A549 (cell line): ENCODE data around the gene CXCR4. TPM values are rescaled to one million over a fixed set of nuclear protein-coding genes. Genes with fewer than 3 reads are reported as not detected.
"Not testable (repeated sequence)": the region's sequence is repeated elsewhere in the genome, so short reads cannot be mapped to it uniquely, and the experiment has no call there.

ENCODE experiments used
- ATAC-seq, 2 experiments: fragments of 200-7000 bp in 1 of 2; fragments of >200 bp in 1 of 2; cut with Nextera tagmentation in 1 of 2; cut with Tn5 transposase in 1 of 2; 3 replicates each; pipeline versions ENCODE4 v1.8.0 to v1.9.1; 2018 to 2020; ENCODE audit warnings: mild to moderate bottlenecking in 1 of 2, moderate library complexity in 1 of 2
- CTCF ChIA-PET: fragments of 300-600 bp; sonication (Branson Sonifier 250); formaldehyde crosslinking; extraction: SDS; loops from one replicate; lab custom pipeline; 2021; ENCODE audit warnings: antibody characterized with exemption, inconsistent platforms; lab: Yijun Ruan, JAX
- POLR2A ChIA-PET: fragments of 350-600 bp; formaldehyde crosslinking; extraction: SDS; loops from one replicate; lab custom pipeline; 2021; ENCODE audit warnings: antibody characterized with exemption, inconsistent platforms; lab: Yijun Ruan, JAX
- DNase-seq, 2 experiments: peaks; one replicate each; pipeline versions ENCODE4 v3.0.0 to v3.0.0-alpha.2; 2011 to 2016; ENCODE audit warnings: low read depth in 1 of 2, low spot score in 1 of 2
- FAIRE-seq: peaks from 2 replicates; lab custom pipeline; 2011; peaks lifted over from hg19 to GRCh38; lab: Jason Lieb, UNC
- H3K27ac ChIP-seq, 2 experiments: fragments of >200 bp; sonication (Bioruptor Twin); formaldehyde crosslinking; 3 replicates each; pipeline ENCODE4 v1.5.1; 2016 to 2017
- H3K4me1 ChIP-seq: fragments of >200 bp; sonication (Bioruptor Twin); formaldehyde crosslinking; 3 replicates; pipeline ENCODE4 v1.6.1; 2016
- H3K4me2 ChIP-seq: fragments of >200 bp; sonication (Bioruptor Twin); formaldehyde crosslinking; 3 replicates; pipeline ENCODE4 v1.6.1; 2016
- H3K4me3 ChIP-seq: fragments of >200 bp; sonication (Bioruptor Twin); formaldehyde crosslinking; 3 replicates; pipeline ENCODE4 v1.5.1; 2016
- H3K9me3 ChIP-seq: fragments of >200 bp; sonication (Bioruptor Twin); formaldehyde crosslinking; 3 replicates; pipeline ENCODE4 v1.6.1; 2016
- CBX8 ChIP-seq: fragments of 200-600 bp; sonication (generic); IDR thresholded peaks from 2 replicates; pipeline ENCODE4 v1.6.1; 2016
- CEBPB ChIP-seq, 2 experiments: fragments of >200 bp in 1 of 2; sonication (Bioruptor Twin) in 1 of 2; formaldehyde crosslinking in 1 of 2; IDR thresholded peaks; 2 replicates each; pipeline ENCODE4 v1.6.1; 2012 to 2016
- CHD4 ChIP-seq: fragments of 200-600 bp; sonication (generic); IDR thresholded peaks from 2 replicates; pipeline ENCODE4 v1.6.1; 2016; ENCODE audit warnings: antibody characterized with exemption, mild to moderate bottlenecking, borderline replicate concordance
- EHF ChIP-seq: fragments of 250-450 bp; sonication (Bioruptor Pico); IDR thresholded peaks from 2 replicates; pipeline ENCODE4 v1.5.0; 2020; ENCODE audit warnings: mild to moderate bottlenecking
- FOSB ChIP-seq: fragments of 250-450 bp; sonication (Bioruptor Pico); IDR thresholded peaks from 2 replicates; pipeline ENCODE4 v1.5.0; 2020; ENCODE audit warnings: mild to moderate bottlenecking, moderate library complexity
- FOXS1 ChIP-seq: fragments of 250-450 bp; sonication (Bioruptor Pico); IDR thresholded peaks from 2 replicates; pipeline ENCODE4 v1.5.0; 2020; ENCODE audit warnings: mild to moderate bottlenecking, moderate library complexity
- HEYL ChIP-seq: fragments of 250-450 bp; sonication (Bioruptor Pico); IDR thresholded peaks from 2 replicates; pipeline ENCODE4 v1.8.0; 2021; ENCODE audit warnings: mild to moderate bottlenecking, moderate library complexity
- JUN ChIP-seq, 2 experiments: fragments of >200 bp; sonication (Bioruptor Twin); formaldehyde crosslinking; IDR thresholded peaks; 2 replicates in 1 of 2; 3 replicates in 1 of 2; pipeline ENCODE4 v1.6.1; 2016 to 2017
- KDM1A ChIP-seq: fragments of 200-600 bp; sonication (generic); IDR thresholded peaks from 2 replicates; pipeline ENCODE4 v1.6.1; 2016; ENCODE audit warnings: low read depth, mild to moderate bottlenecking
- MYC ChIP-seq: IDR thresholded peaks from 2 replicates; pipeline ENCODE4 v1.6.1; 2012; ENCODE audit warnings: mild to moderate bottlenecking, inconsistent platforms, low read length, improper control_type of control experiment, borderline replicate concordance
- NPAS2 ChIP-seq: fragments of 250-450 bp; sonication (Bioruptor Pico); IDR thresholded peaks from 2 replicates; pipeline ENCODE4 v1.8.0; 2022; ENCODE audit warnings: mild to moderate bottlenecking, moderate library complexity, borderline replicate concordance
- POLR2AphosphoS2 ChIP-seq: conservative IDR thresholded peaks from 2 replicates; pipeline ENCODE4 v1.6.1; 2012; ENCODE audit warnings: low read length, improper control_type of control experiment, inconsistent platforms
- RCOR1 ChIP-seq: fragments of 150-350 bp; IDR thresholded peaks from 2 replicates; pipeline ENCODE4 v1.6.1; 2014; ENCODE audit warnings: antibody characterized with exemption, low read length, low read depth
- WGBS: methylation state at CpG from one replicate; pipeline ENCODE4 v1.1.6; 2017; ENCODE audit errors: missing lambda C conversion rate; 5-methylcytosine and 5-hydroxymethylcytosine counted together
- polyA plus RNA-seq, 4 experiments: library from polyadenylated mRNA; depleted of rRNA in 3 of 4; stranded (reverse); fragments of >200 nt; fragmentation: RNase III in 1 of 4; extraction: RNeasy Plus Mini Kit Qiagen cat#74134 plus additional on column Dnase treatment in 1 of 4; gene quantifications; 2 replicates in 3 of 4; 3 replicates in 1 of 4; pipeline ENCODE4 v1.2.3, GENCODE V29; 2011 to 2017
- TF ChIP-seq, protein P1 (sequence below): IDR thresholded peaks from 2 replicates; pipeline ENCODE4 v1.6.1; 2012; ENCODE audit warnings: low read depth, borderline replicate concordance
- TF ChIP-seq, protein P2 (sequence below): fragments of 250-450 bp; sonication (Bioruptor Pico); IDR thresholded peaks from 2 replicates; pipeline ENCODE4 v1.5.0; 2021; ENCODE audit warnings: mild to moderate bottlenecking, moderate library complexity, borderline replicate concordance
- TF ChIP-seq, protein P3 (sequence below): fragments of >200 bp; sonication (Bioruptor Twin); formaldehyde crosslinking; IDR thresholded peaks from 2 replicates; pipeline ENCODE4 v1.6.1; 2016
- TF ChIP-seq, protein P4 (sequence below): IDR thresholded peaks from 2 replicates; pipeline ENCODE4 v1.6.1; 2012

The CXCR4 gene
- polyA plus RNA-seq, 2 of the 4 experiments (the other 2 are of a cell fraction), result 0.09 to 0.16 TPM

DNA sequence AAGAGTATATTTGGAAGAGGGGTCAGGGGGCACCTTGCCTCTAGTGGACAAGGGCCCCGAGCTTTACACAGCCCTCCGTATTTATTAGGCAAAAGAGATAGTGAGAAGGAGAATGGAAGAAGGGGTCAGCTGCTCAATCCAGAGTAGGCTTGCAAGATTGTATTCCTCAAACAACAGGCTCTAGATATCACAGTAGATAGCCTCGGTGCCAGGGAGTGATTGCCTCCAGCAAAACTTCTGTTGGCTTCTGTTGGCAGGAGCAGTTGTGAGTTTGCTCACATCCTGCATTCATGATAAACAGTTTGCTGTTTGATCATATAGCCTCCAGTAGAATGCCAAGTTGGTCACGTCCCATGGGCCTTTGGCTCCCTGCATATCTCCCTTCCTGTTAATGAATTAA is 46.1 kb downstream of the CXCR4 start:
- H3K4me2 ChIP-seq, H3K27ac ChIP-seq, DNase-seq, ATAC-seq, H3K4me1 ChIP-seq, CTCF ChIA-PET, POLR2A ChIA-PET, FAIRE-seq, H3K9me3 ChIP-seq, H3K4me3 ChIP-seq: not testable (repeated sequence)
- 42% methylated on average over 4 of the region's 4 CpGs for WGBS

DNA sequence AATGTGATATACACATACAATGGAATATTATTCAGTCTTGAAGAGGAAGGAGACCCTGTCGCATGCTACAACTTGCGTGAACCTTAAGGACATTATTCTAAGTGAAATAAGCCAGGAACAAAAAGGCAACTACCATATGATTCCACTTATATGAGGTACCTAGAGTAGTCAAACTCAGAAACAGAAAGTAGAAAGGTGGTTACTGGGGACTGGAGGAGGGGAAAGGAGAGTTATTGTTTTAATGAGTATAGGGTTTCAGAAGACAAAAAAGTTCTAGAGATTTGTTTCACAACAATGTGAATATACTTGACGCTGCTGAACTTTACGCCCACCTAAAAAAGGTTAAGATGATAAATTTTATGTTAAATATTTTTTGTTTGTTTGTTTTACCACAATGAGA is 47.0 kb downstream of the CXCR4 start:
- Histone ChIP-seq H3K27ac (no peak overlapping the region), H3K9me3 (no peaks in the 10 kb centered on the region), H3K4me1 (peaks cover under 1% of the 10 kb centered on the region; the same call in 1 of the 3 replicates), H3K4me2 (no peak overlapping the region), H3K4me3 (no peak overlapping the region)
- FAIRE-seq, result no peak
- ATAC-seq, result no peak
- ChIA-PET POLR2A (no interaction called here), CTCF (no interaction called here)
- no peak for DNase-seq
- TF ChIP-seq RCOR1, result no peak
- no peak for TF ChIP-seq HEYL (CRISPR knock-in tag)
- no peak for TF ChIP-seq FOXS1 (CRISPR knock-in tag)
- 80% methylated on average over 4 of the region's 4 CpGs for WGBS

DNA sequence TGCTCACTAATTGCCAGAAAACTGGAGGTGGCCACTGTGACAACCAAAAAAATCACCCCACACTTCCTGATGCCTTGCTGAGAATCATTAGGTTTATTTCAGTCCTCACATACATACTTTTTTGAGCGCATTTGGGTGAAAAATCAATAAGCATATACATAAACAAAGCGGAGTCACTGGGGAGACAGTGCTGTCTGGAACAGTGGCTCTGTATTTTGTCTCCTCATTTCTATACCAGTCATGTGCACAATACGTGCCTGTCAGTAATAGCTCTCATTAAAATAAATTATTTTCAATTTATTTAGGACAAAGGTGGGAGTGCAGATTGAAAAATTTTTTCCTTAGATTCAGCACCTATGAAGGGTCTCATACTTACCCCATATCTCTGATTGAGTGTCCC is 48.2 kb downstream of the CXCR4 start:
- Histone ChIP-seq H3K4me2 (no peak overlapping the region), H3K27ac (no peak overlapping the region), H3K4me3 (no peak overlapping the region), H3K9me3 (no peaks in the 10 kb centered on the region), H3K4me1 (peaks cover 9% of the 10 kb centered on the region; the same call in 1 of the 3 replicates)
- WGBS, result 71% methylated on average over 3 of the region's 3 CpGs
- DNase-seq, result no peak
- TF ChIP-seq JUN (IDR thresholded peaks at IDR 0.05), result no peak
- TF ChIP-seq FOSB (CRISPR knock-in tag), result no peak
- TF ChIP-seq KDM1A, result no peak
- TF ChIP-seq, protein P1, sequence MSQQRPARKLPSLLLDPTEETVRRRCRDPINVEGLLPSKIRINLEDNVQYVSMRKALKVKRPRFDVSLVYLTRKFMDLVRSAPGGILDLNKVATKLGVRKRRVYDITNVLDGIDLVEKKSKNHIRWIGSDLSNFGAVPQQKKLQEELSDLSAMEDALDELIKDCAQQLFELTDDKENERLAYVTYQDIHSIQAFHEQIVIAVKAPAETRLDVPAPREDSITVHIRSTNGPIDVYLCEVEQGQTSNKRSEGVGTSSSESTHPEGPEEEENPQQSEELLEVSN, result no peak
- TF ChIP-seq, protein P2, sequence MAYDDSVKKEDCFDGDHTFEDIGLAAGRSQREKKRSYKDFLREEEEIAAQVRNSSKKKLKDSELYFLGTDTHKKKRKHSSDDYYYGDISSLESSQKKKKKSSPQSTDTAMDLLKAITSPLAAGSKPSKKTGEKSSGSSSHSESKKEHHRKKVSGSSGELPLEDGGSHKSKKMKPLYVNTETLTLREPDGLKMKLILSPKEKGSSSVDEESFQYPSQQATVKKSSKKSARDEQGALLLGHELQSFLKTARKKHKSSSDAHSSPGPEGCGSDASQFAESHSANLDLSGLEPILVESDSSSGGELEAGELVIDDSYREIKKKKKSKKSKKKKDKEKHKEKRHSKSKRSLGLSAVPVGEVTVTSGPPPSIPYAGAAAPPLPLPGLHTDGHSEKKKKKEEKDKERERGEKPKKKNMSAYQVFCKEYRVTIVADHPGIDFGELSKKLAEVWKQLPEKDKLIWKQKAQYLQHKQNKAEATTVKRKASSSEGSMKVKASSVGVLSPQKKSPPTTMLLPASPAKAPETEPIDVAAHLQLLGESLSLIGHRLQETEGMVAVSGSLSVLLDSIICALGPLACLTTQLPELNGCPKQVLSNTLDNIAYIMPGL, result no peak
- no peak for TF ChIP-seq POLR2AphosphoS2
- ChIA-PET CTCF (interaction anchor here (0.5 kb wide), 1 partner anchor 1824 kb away, joined by 3 read pairs; no protein-coding TSS in a partner anchor), POLR2A (no interaction called here)
- no peak for FAIRE-seq
- no peak for ATAC-seq

DNA sequence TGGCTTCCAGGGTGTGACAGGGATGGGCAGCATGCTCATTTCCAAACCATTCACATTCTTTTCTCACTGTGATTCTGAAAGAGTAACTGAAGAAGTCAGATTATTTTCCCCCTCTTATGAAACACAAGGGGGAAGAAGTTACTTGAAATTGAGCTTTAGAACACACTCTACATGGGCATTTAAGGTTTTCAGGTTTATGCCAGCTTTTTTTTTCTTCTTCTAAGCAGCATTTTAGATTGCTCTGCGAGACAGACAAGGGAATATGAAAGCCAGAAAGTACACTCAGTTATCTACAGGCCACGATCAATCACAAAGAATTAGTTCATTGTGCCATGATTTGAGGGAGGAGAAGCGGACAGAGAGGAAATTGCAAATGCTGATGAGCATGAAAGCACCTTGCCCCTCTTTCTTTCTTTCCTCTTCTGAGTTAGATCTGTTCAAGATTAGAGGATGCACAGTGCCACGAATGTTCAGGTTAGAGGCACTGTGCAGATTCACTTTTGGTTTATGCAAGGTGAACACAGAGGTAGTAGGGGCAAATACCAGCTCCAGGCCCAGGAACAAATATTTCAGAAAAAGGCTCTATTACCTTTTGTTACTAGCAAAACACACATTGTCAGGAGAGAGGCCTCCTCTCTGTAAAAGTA is 49.2 kb downstream of the CXCR4 start:
- H3K4me2 ChIP-seq, result no peak overlapping the region
- no peak overlapping the region for H3K4me3 ChIP-seq
- peaks cover 9% of the 10 kb centered on the region; the same call in 1 of the 3 replicates for H3K4me1 ChIP-seq
- ChIA-PET POLR2A (no interaction called here), CTCF (no interaction called here)
- WGBS, result 65% methylated on average over 4 of the region's 4 CpGs
- FAIRE-seq (no peak), DNase-seq (no peak), ATAC-seq (no peak)
- TF ChIP-seq NPAS2 (no peak), CHD4 (no peak), MYC (no peak), CEBPB (IDR thresholded peaks at IDR 0.05) (no peak), CBX8 (no peak), EHF (CRISPR knock-in tag) (no peak)
- TF ChIP-seq, protein P3, sequence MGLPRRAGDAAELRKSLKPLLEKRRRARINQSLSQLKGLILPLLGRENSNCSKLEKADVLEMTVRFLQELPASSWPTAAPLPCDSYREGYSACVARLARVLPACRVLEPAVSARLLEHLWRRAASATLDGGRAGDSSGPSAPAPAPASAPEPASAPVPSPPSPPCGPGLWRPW, result no peak
- TF ChIP-seq, protein P4, sequence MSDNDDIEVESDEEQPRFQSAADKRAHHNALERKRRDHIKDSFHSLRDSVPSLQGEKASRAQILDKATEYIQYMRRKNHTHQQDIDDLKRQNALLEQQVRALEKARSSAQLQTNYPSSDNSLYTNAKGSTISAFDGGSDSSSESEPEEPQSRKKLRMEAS, result no peak
- H3K9me3 ChIP-seq, result no peaks in the 10 kb centered on the region
- no peak overlapping the region for H3K27ac ChIP-seq
